HepG2 (cell line): ENCODE results near the gene P2RX7. TPM values are rescaled to one million over a fixed set of nuclear protein-coding genes. Genes with fewer than 3 reads are reported as not detected.

ENCODE experiments used
- BRF2 ChIP-seq: sonication (generic); formaldehyde crosslinking; IDR thresholded peaks from 2 replicates; pipeline ENCODE4 v1.8.1; 2022; ENCODE audit warnings: mild to moderate bottlenecking, missing genetic modification reagents
- EHMT2 ChIP-seq: fragments of 200-600 bp; sonication (generic); IDR thresholded peaks from 2 replicates; pipeline ENCODE4 v1.7.0; 2017; ENCODE audit warnings: antibody characterized with exemption, low read depth, low read length, borderline replicate concordance
- KMT2B ChIP-seq: IDR thresholded peaks from 2 replicates; pipeline ENCODE4 v1.6.1; 2016; ENCODE audit warnings: missing genetic modification reagents, missing compliant biosample characterization
- MEIS1 ChIP-seq: sonication (generic); formaldehyde crosslinking; IDR thresholded peaks from 2 replicates; pipeline ENCODE4 v1.9.0; 2021; ENCODE audit warnings: mild to moderate bottlenecking, missing genetic modification reagents, moderate library complexity, borderline replicate concordance
- MNT ChIP-seq: fragments of 450-650 bp; IDR thresholded peaks from 2 replicates; pipeline ENCODE4 v1.6.1; 2016
- NPAS2 ChIP-seq: sonication (generic); formaldehyde crosslinking; IDR thresholded peaks from 2 replicates; pipeline ENCODE4 v1.8.0; 2022; ENCODE audit warnings: mild to moderate bottlenecking, missing genetic modification reagents, borderline replicate concordance
- SALL1 ChIP-seq: sonication (generic); formaldehyde crosslinking; IDR thresholded peaks from 2 replicates; pipeline ENCODE4 v1.8.0; 2022; ENCODE audit warnings: mild to moderate bottlenecking, missing genetic modification reagents
- SUZ12 ChIP-seq: fragments of 150-350 bp; IDR thresholded peaks from 2 replicates; pipeline ENCODE4 v1.6.1; 2014; ENCODE audit warnings: low read depth, low read length
- USF2 ChIP-seq, 2 experiments: sonication (generic) in 1 of 2; formaldehyde crosslinking in 1 of 2; IDR thresholded peaks; 2 replicates each; pipeline versions ENCODE4 v1.5.1 to v1.6.1; 2011 to 2020; ENCODE audit warnings: borderline replicate concordance in 1 of 2, low read depth in 1 of 2, low read length in 1 of 2, mild to moderate bottlenecking in 1 of 2, missing genetic modification reagents in 1 of 2, moderate library complexity in 1 of 2
- ZFP36L2 ChIP-seq: sonication (generic); formaldehyde crosslinking; IDR thresholded peaks from 2 replicates; pipeline ENCODE4 v1.4.0; 2020; ENCODE audit warnings: missing genetic modification reagents
- ZNF136 ChIP-seq: sonication (generic); formaldehyde crosslinking; IDR thresholded peaks from 2 replicates; pipeline ENCODE4 v1.8.1; 2022; ENCODE audit warnings: low read depth, mild to moderate bottlenecking, moderate library complexity, missing genetic modification reagents
- ZNF724P ChIP-seq: sonication (generic); formaldehyde crosslinking; IDR thresholded peaks from 2 replicates; pipeline ENCODE4 v1.8.0; 2022; ENCODE audit warnings: missing genetic modification reagents, borderline replicate concordance
- polyA plus RNA-seq, 8 experiments: library from polyadenylated mRNA; depleted of rRNA in 3 of 8; stranded (reverse) in 7 of 8; unstranded in 1 of 8; fragments of >200 nt; fragmentation: Illumina TruSeq in 4 of 8; extraction: Trizol in 4 of 8; gene quantifications; 2 replicates each; pipeline versions ENCODE4 v1.2.1 to v1.2.3, GENCODE V29; 2011 to 2016; ENCODE audit warnings: low read depth in 4 of 8, missing spikeins in 1 of 8, mixed read lengths in 1 of 8; ENCODE audit not compliant: insufficient read depth in 1 of 8
- total RNA-seq, 5 experiments: library from RNA; depleted of rRNA; stranded (reverse); fragments of >200 nt; fragmentation: Illumina TruSeq; extraction: Trizol; gene quantifications; 2 replicates each; pipeline ENCODE4 v1.2.3, GENCODE V29; 2016; ENCODE audit warnings: low read depth in 1 of 5
- TF ChIP-seq, protein P1 (sequence below): sonication (generic); formaldehyde crosslinking; IDR thresholded peaks from 2 replicates; pipeline ENCODE4 v1.4.0; 2020; ENCODE audit warnings: mild to moderate bottlenecking, missing genetic modification reagents, borderline replicate concordance
- TF ChIP-seq, protein P2 (sequence below): sonication (generic); formaldehyde crosslinking; IDR thresholded peaks from 2 replicates; pipeline ENCODE4 v1.4.0; 2020; ENCODE audit warnings: mild to moderate bottlenecking, missing genetic modification reagents
- TF ChIP-seq, protein P3 (sequence below): sonication (generic); formaldehyde crosslinking; IDR thresholded peaks from 2 replicates; pipeline ENCODE4 v1.4.0; 2020; ENCODE audit warnings: missing genetic modification reagents, borderline replicate concordance

The P2RX7 gene
- total and polyA plus RNA-seq, 2 of the 13 experiments (the other 11 are each of a cell fraction or from before 2014, with no cell fraction given) = 0.13 to 0.73 TPM

GRCh38 chr12:121089031-121089812, 43.5 kb upstream of the P2RX7 start (continued):
- TF ChIP-seq, protein P1, sequence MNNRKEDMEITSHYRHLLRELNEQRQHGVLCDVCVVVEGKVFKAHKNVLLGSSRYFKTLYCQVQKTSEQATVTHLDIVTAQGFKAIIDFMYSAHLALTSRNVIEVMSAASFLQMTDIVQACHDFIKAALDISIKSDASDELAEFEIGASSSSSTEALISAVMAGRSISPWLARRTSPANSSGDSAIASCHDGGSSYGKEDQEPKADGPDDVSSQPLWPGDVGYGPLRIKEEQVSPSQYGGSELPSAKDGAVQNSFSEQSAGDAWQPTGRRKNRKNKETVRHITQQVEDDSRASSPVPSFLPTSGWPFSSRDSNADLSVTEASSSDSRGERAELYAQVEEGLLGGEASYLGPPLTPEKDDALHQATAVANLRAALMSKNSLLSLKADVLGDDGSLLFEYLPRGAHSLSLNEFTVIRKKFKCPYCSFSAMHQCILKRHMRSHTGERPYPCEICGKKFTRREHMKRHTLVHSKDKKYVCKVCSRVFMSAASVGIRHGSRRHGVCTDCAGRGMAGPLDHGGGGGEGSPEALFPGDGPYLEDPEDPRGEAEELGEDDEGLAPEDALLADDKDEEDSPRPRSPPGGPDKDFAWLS (CRISPR knock-in tag) = no peak
- TF ChIP-seq MEIS1 (CRISPR knock-in tag) (peak; percentile 66; the same call in 1 of the 2 replicates), ZNF136 (CRISPR knock-in tag) (no peak), KMT2B (CRISPR knock-in tag) (no peak), NPAS2 (CRISPR knock-in tag) (no peak), SALL1 (peak; percentile 96), USF2 (IDR thresholded peaks at IDR 0.05; ENCODE audit: low read depth, low read length) (no peak), USF2 (CRISPR knock-in tag; IDR thresholded peaks at IDR 0.05; ENCODE audit: borderline replicate concordance) (no peak), MNT (peak; percentile 69), ZFP36L2 (CRISPR knock-in tag) (no peak), BRF2 (CRISPR knock-in tag) (no peak), EHMT2 (no peak), ZNF724P (CRISPR knock-in tag) (peak; percentile 31; the same call in 1 of the 2 replicates), SUZ12 (no peak)
- TF ChIP-seq, protein P2, sequence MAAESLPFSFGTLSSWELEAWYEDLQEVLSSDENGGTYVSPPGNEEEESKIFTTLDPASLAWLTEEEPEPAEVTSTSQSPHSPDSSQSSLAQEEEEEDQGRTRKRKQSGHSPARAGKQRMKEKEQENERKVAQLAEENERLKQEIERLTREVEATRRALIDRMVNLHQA (CRISPR knock-in tag) = no peak
- TF ChIP-seq, protein P3, sequence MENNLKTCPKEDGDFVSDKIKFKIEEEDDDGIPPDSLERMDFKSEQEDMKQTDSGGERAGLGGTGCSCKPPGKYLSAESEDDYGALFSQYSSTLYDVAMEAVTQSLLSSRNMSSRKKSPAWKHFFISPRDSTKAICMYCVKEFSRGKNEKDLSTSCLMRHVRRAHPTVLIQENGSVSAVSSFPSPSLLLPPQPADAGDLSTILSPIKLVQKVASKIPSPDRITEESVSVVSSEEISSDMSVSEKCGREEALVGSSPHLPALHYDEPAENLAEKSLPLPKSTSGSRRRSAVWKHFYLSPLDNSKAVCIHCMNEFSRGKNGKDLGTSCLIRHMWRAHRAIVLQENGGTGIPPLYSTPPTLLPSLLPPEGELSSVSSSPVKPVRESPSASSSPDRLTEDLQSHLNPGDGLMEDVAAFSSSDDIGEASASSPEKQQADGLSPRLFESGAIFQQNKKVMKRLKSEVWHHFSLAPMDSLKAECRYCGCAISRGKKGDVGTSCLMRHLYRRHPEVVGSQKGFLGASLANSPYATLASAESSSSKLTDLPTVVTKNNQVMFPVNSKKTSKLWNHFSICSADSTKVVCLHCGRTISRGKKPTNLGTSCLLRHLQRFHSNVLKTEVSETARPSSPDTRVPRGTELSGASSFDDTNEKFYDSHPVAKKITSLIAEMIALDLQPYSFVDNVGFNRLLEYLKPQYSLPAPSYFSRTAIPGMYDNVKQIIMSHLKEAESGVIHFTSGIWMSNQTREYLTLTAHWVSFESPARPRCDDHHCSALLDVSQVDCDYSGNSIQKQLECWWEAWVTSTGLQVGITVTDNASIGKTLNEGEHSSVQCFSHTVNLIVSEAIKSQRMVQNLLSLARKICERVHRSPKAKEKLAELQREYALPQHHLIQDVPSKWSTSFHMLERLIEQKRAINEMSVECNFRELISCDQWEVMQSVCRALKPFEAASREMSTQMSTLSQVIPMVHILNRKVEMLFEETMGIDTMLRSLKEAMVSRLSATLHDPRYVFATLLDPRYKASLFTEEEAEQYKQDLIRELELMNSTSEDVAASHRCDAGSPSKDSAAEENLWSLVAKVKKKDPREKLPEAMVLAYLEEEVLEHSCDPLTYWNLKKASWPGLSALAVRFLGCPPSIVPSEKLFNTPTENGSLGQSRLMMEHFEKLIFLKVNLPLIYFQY (CRISPR knock-in tag) = peak; percentile 28
